GM19397 (cell line): ENCODE measurements around the gene SPATS1.

Source experiments
- ATAC-seq: cut with Tn5 transposase; IDR thresholded peaks from one replicate; pipeline ENCODE4 v1.9.1; 2021; ENCODE audit warnings: mild to moderate bottlenecking, moderate library complexity; ENCODE audit not compliant: unreplicated experiment

The SPATS1 gene, protein sequence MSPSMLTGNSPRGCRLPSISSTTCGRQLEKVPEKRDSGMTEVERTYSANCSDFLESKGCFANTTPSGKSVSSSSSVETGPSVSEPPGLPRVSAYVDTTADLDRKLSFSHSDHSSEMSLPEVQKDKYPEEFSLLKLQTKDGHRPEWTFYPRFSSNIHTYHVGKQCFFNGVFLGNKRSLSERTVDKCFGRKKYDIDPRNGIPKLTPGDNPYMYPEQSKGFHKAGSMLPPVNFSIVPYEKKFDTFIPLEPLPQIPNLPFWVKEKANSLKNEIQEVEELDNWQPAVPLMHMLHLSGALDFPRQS

DNA sequence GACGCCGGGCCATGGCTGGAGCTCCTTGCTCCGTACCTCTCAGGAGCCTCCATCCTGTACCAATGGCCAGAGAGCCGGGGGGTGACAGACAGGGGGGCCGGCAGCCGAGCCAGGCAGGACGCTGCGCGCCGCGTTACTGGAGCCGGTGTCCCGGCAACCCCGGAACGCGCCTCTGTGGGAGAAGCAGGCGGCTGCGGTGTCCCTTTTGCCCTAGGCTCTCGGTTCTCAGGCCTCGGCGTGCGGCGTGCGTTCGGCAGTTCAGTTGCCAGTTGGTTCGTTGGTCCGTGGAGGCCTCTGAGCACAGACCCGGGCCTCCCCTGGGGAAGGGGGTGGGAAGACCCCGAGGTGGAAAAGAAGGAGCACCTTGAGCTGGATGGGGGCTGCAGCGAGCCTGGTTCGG lies at the start of gene SPATS1:
TSS of gene SPATS1 (plus strand) at position 162 of the 400 bp plus-strand sequence. CDS start 446 bp downstream, outside the sequence.
- no peak for ATAC-seq

DNA sequence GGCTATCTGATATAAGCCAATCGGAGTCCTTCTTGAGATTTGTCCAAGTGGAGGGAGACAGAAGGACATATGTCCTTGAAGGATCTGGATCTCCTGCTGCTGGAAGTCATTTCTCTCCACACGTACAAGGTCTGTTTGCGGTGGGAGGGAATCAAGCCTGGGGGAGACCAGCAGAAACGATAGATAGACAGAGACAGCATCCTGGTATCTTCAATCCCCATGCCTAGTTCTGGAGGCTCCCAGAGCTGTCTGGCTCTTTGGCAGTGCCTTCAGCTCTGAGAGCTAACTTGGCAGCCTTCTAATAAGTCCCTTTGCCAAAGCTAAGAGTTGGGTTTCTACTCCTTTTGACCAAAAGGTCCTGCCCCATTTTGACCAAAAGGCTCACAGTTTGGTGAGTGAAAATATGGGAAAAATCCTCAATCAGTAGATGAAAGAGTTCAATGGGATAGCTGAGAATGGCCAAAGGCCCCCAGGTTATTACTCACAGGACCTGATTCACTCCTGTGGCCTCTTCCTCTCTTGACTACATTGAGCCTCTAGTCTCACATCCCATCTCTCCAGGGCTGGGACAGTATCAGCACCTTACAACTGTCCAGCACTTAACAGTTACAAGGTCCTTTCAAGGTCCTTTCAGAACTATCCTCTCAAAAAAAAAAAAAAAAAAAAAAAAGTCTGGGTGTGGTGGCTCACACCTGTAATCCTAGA lies 49.6 kb upstream of the SPATS1 start:
- ATAC-seq, result no peak

DNA sequence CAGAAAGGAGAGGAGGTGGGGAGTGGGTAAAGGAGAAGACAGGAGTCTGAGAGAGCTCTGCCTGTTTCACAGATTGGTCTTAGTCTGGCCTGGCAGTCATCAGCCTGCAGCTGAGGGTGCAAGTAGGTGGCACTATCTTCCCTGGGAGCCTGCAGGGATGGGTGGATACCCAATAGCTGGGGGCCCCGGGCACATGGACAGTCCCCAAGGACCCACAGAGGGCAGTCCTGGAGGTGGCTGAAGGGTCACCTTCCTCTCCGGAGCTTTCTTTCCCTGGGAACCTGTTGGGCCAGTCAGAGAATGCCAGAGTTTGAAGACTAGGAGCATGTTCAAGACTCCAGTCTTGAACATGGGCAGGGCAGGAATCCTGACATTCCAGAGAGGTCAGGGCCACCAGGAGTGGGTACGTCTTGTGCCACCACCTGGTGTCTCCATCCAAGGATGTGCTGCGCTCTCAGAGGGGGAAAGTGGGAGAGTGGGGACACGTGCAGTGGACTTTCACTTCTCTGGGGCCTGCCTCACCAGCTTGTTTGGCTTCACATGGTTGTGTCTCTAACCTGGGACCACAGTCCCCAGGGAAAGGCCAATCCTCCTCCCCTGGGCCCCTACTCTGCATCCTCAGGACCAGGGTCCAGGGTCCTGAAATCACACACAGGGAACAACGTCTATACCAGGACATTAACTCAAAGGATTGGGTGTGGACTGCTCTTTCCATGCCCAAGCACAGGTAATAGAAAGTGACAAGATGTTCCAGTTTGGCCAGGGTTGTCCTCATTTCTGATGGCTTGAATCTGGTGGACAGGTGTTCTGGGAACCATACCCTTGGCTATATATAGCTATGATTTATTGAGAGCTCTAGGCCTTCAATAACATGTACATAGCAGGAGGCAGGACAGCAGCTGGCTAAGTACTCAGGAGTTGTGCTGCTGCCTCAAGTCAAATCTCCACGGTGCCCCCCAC lies 47.3 kb upstream of the SPATS1 start:
- no peak for ATAC-seq

DNA sequence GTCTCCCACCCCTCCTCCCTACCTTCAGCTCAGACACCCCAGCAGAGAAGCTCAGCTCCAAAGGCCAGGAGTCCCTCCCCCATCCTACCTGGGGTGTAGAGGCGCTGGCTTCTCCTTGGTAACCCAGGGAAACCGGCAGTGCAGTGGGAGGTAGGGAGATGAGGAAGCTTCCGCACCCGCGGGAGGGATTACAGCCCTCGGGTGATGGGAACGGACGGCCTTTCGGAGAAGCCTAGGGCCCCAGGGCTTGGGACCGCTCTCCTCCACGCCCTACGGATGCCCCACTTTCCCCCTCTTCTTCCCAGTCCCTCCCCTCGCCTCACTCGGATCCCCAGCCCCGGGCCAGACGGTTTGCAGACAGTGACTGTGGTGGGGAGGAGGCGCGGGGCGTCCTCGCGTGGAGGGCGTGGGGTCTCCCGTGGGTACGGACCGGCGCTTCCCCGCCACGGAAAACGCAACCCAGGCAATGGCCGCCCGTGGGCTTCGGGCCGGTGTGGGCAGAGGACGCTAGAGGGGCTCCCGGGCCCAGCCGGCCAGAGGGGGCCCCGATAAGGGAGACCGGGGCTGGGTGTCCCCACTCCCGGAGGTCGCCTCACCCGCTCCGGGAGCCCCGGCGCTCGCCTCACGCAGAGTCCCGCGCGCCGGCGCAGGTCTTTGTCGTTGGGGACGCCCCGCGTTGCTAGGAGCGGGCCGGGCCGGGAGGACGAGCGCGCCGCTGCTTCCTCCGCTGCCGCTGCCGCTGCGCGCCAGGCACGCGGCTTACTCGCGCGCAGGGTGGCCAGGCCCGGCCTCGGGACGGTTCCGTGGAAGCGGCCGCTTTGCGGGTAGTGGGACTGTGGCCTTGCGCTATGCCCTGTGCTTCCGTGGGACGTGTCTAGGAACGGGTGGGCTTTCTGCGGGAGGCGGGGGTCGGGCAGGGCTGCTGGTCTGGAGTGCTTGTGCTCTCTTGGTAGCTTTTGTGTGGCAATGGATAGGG lies 45.1 kb upstream of the SPATS1 start:
- no peak for ATAC-seq

DNA sequence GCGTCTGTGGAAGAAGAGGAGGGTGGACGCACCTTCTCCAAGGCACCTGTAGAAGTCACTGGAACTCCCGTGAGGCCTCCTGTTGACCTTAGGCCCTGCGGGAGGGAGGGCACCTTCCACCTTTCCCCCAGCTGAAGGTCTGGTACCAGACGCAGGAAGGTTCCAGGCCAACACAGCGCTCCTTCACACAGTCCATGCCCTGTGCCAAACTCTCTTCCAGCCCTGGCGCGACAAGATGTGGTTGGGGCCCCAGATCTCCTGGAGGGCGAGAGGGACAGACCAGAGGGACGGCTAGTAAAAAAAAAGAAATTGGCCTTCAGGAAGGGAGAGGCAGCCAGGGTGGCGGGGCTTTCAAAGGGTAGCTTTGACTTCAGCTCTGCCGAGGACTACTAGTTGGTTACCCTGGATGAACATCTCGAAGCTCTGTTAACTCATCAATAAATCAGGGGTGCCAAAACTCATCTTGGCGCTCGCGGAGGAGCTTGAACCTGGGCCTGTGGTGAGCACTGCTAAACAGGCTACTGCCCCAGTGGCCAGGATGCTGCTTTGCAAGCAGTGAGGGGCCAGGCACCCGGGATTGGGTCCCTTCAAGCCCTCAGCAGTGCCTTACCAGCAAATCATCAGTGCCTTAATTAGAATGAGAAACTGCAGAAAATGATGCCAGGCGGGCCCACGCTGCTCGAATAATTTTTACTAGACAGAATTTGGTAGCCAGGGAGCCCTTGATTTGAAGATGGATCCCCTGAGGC lies 44.2 kb upstream of the SPATS1 start:
- no peak for ATAC-seq

DNA sequence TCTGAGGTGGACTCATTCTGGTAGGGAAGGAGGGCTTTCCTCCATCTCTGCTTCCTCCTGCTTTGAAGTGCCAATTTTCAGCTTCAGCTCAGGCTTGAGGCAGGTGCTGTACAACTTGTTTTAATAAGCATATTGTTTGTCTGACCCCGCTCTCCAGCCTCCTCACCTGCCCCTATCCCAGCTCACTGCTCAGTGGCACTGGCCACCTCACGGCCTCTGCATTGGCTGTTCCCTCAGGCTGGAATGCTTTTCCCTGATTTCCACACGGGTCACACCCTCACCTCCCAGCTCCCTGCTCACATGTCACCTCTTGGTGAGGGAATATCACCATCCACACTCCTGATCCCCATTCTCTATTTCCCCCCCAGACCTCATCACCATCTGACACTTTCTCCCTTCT lies 43.6 kb upstream of the SPATS1 start:
- no peak for ATAC-seq

DNA sequence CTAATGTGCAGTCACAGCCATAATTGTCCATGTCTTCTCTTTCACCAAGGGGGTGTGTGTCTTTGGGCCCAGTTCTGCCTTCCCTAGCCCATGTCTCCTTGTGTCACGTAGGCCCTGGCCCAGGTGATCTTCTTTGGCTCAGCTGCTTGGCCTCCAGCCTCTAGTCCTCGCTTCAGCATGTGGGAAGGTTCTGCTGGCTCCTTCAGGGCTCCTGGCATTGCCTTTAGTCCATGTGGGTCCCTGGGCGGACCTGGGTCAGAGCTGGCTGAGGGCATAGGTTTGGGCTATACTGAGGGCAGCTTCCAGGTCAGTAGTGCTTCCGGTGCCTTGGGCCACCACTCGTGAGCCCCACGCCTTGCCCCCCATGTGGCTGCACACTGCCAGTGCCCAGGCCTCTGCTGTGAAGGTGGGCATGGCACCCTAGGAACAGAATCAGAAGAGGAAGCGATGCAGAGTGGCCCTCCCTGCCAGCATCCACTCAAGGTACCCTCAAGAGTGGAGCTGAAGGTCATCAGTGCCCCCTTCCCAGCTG lies 42.1 kb upstream of the SPATS1 start:
- ATAC-seq, result no peak

DNA sequence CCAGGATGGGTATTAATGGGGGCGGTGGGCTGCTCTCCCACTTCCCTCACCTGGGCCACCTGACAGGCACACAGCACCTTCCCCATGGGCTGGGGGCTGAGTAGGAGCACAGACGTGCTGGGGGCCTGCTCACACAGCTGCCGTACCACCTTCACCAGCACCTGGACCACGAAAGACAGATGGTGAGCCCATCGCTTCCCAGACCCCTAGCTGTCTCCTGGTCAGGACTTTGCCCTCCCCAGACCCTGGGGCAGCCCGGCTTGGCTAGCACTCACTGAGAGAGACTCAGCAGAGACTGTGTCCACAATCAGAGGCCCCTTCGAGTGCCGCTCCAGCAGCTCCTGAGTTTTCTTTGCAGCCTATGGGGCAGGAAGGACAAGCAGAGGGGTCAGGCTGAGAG lies 41.3 kb upstream of the SPATS1 start:
- ATAC-seq, result no peak

DNA sequence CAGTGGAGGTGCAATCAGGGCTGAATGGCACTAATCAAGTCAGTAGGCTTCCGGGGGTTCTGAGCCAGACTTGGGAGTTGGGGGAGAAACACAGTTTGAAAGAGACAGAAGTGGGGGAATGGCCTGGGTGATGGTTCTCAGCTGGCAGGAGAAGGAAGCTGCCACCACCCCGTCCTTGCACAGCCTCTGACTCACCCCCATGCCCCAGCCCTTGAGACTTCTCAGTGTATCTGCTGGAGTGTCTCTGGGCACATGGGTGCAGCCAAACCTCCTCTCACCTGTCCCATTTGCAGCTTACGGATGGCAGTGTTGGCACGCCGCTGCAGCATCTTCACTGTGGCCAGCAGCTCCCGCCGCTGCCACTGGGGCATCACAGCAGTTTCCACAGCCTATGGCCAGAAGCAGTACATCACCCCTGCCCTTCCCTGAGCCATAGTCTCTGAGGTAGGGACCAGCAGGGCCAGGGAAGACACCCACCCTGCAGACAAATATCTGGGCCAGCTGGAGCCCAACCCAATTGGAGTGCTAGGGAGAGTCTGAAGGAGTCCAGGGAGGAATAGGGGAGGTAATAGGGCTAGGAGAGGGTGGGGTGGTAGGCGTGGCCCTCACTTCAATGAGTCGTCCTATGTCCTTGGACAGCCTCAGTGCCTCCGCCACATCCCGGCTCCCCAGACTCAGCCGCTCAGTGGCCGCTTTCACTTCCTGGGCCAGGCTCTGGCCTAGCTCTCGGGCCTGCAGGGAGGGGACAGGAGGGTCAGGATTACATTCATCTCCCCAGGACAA lies 40.5 kb upstream of the SPATS1 start:
- ATAC-seq, result no peak

DNA sequence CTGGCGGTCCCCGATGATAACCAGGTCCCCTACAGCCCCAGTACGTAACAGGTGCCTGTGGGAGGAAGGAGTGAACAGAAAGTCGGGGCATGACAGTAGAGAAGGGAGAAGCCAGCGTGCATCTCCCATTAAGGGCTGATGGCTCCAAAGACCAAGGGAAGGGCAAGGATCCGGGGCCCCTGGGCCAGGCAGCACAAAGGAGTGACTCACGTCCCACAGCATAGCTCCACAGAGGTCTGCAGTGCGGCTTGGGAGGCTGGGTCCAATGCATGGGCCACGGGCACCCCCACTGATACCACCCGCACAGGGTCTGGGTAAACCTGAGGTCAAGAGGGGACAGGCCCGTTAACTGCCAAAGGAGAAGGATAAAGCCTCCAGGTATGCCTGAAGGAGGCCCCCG lies 39.6 kb upstream of the SPATS1 start:
- no peak for ATAC-seq

DNA sequence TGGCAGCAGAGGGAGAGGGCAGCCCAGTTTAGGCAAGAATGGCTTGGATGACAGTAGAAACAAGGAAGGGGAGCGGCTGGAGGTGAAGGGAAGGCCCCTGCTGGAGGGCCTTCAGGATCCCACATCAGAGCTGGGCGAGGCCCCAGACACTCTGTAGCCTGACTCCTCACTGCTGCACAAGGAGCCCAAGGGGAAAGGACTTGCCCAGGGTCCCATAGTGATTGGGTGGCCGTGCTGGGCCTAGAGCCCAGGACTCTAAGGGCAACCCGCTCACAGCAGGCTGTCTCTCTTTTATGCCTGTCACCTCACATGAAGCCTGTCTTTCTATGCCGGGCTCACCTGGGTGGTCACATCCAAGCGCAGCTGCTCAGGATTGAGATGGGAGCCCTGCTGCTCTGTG lies 38.6 kb upstream of the SPATS1 start:
- ATAC-seq, result no peak

DNA sequence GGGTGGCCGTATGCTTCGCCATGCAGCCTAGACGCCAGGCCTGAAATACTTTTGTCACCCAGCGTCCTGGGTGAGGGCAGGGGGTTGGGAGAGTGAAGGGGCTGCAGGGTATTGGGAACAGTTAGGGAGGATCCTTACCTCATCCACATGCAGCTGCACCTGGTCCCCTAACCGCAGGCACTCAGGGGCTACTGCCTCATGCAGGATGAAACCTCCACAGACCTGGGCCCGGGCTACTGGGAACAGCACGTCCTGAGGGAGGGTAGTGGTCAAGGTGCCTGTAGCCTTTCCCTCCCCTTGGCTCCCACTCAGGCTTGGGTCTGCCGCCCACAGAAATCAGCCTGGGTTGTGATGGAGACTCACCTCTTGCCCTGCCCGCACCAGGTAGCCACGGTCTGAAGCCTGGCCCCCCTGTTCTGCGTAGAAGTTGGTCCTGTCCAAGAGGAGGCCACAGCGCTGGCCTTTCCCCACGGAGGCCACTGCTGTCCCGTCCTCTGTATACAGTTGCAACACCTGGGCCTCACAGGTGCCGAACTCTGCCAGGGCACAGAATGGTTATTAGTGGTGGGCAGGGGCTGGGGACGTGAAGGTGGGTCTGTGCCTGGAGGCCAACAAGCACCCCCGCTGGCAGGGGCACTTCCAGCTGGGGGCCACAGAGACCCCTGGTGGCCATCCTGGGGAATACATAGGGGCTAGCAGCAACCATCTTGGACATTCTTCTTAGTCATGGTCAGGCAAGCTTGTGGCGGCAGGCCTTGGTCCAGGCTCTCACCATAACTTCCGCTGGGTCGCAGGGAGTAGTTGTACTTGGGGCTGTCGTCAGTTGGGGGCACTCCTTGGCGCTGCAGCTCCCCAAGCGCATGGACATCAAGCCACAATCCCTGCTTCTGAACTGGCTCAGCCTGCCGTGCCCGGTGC lies 37.9 kb upstream of the SPATS1 start:
- ATAC-seq, result no peak

DNA sequence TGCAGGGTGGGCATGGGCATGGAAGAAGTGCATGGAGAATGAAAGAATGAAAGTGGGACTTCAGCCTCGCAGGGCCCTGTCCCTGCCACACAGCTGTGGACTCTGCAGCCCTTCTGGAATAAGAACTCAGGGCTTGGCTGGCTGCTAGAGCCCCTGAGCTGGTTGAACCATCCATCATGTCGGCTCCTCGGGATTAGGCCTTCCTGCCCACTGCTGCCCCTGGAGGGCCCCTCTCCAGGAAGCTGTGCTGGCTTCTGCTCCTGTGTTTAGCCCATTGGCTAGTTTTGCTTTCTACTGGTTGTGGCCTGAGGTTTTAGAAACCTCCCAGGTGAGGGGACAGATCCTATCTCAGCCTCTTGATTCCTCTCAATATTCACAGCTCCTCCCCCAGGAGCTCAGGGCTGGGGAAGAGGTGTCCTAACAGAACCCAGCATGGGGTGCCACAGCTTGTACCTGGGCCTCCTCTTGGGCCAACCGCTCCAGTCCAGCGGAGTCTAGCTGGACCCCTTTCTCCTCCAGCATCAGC lies 37.2 kb upstream of the SPATS1 start:
- ATAC-seq, result no peak

DNA sequence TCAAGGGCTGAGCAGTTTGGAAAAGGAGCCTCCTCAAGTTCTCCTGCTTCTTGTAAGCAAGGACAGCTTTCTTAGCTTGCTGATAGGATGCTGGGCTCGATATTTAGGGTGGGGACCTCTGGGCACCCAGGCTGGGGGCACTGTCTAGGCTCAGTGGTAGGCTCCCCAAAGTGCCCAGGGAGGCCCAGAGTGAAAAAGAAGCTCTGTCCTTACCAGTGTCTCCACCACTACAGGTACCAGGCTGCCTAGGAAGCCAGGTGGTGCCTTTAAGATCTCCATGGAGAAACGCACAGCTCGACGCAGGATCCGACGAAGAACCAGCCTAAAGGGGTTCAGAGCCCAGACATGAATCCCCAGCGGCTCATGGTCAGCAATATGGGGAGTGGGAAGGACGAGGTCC lies 35.7 kb upstream of the SPATS1 start:
- no peak for ATAC-seq

DNA sequence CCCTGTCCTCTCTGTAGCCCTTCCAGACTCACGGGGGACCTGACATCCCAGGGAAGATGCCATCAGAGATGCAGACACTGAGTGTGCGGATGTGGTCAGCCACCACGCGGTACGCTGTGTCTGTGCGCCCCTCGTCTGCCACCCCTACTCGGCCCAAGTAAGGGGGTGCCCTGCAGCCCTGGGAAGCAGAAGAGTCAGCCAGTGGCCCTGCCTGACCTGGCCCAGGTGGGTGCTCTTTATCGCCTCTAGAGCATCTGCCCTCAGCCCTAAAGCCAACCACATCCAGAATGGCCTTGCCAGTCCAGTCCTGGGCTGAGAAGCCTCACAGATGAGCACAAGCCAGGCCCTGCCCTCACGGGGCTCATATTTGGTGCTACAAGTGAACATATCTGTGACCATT lies 35.2 kb upstream of the SPATS1 start:
- no peak for ATAC-seq

DNA sequence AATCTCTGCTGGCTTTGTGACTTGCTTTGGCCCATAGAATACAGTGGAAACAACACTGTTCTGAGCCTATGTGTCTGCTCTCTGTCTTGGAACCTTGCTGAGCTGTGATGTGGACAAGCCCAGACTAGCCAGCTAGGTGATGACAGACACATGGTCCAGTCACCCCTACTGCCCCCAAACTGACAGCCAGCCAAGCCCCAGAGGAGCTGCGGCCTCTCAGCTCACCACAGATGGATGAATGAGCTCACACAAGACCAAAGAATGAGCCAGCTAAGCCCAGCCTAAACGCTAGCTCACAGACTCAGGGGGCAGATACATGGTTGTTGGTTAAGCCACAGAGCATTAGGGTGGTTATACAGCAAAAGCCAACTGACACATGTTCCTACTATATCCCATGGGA lies 33.4 kb upstream of the SPATS1 start:
- no peak for ATAC-seq

DNA sequence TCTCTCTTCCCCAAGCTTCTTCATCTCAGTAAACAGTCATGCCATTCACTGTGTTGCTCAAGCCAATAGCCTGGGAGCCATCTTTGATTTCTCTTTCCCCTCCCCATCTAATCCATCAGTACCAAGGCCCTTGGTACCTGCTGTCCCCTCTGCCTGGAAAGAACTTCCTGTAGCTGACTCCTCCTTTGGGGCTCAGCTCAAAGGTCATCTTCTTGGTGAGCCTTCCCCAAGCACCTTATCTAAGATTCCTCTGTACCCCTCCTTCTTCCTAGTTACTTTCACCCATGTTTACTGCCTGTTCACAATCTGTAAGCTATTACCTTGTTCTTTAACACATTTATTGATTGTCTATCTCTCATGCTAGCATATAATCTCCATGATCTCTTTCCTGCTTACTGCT lies 32.8 kb upstream of the SPATS1 start:
- no peak for ATAC-seq
